Measurements from ENCODE around the gene C5orf58.

GRCh38 chr5:170211575-170212334, 21.0 kb upstream of the C5orf58 start:
- TF ChIP-seq PPARA (CRISPR knock-in tag; IDR thresholded peaks at IDR 0.05; ENCODE audit: borderline replicate concordance) (no peak), PATZ1 (CRISPR knock-in tag; IDR thresholded peaks at IDR 0.05; ENCODE audit: borderline replicate concordance) (no peak), TCF4 (CRISPR knock-in tag; IDR thresholded peaks at IDR 0.05; ENCODE audit: borderline replicate concordance) (no peak), CREB5 (CRISPR knock-in tag; IDR thresholded peaks at IDR 0.05; ENCODE audit: low read depth) (no peak), ISL1 (CRISPR knock-in tag; IDR thresholded peaks at IDR 0.05) (no peak), ZFP3 (CRISPR knock-in tag; IDR thresholded peaks at IDR 0.05) (no peak), ARNTL (CRISPR knock-in tag; IDR thresholded peaks at IDR 0.05; ENCODE audit: borderline replicate concordance, low read depth) (no peak), RARB (CRISPR knock-in tag; IDR thresholded peaks at IDR 0.05) (no peak), ZNF70 (CRISPR knock-in tag; IDR thresholded peaks at IDR 0.05) (no peak), ZFP30 (CRISPR knock-in tag; IDR thresholded peaks at IDR 0.05) (no peak)
